Natural killer cell (primary cell): ENCODE data around the gene TCF4. TPM values are rescaled to one million over a fixed set of nuclear protein-coding genes. Genes with fewer than 3 reads are reported as not detected.

Experiments
- ATAC-seq, 3 donors: fragments of 150-1000 bp in 2 of 3; fragments of 200-7000 bp in 1 of 3; cut with Tn5 transposase; 1 replicate in 1 of 3; 2 replicates in 2 of 3; pipeline ENCODE4 v1.10.0; 2021; ENCODE audit warnings: mild to moderate bottlenecking in 2 of 3, moderate library complexity in 2 of 3
- DNase-seq, 2 donors: peaks; one replicate each; pipeline versions ENCODE4 v3.0.0 to v3.0.0-alpha.2; 2013 to 2021; ENCODE audit warnings: mixed read lengths in 1 of 2
- H3K27ac ChIP-seq: one replicate; pipeline ENCODE4 v1.5.1; 2013; ENCODE audit warnings: mild to moderate bottlenecking, low read length
- H3K27me3 ChIP-seq: one replicate; pipeline ENCODE4 v1.6.1; 2013; ENCODE audit warnings: low read length; ENCODE audit not compliant: control insufficient read depth, insufficient read depth
- H3K36me3 ChIP-seq: one replicate; pipeline ENCODE4 v1.6.1; 2013; ENCODE audit warnings: low read length; ENCODE audit not compliant: control insufficient read depth, insufficient read depth
- H3K4me1 ChIP-seq: one replicate; pipeline ENCODE4 v1.6.1; 2013; ENCODE audit warnings: low read length; ENCODE audit not compliant: control insufficient read depth, insufficient read depth
- H3K4me3 ChIP-seq: one replicate; pipeline ENCODE4 v1.5.1; 2013; ENCODE audit warnings: low read length
- H3K9me3 ChIP-seq: one replicate; pipeline ENCODE4 v1.6.1; 2013; ENCODE audit warnings: low read length; ENCODE audit not compliant: control insufficient read depth, insufficient read depth
- H3K27ac Mint-ChIP-seq, 2 donors: one replicate each; pipeline ENCODE4 v1.8.0; 2022; ENCODE audit warnings: mild to moderate bottlenecking in 2 of 2, mixed read lengths in 2 of 2, moderate library complexity in 1 of 2
- H3K27me3 Mint-ChIP-seq, 2 donors: one replicate each; pipeline ENCODE4 v1.8.0; 2022; ENCODE audit warnings: low read depth in 2 of 2, mixed read lengths in 2 of 2
- H3K36me3 Mint-ChIP-seq: one replicate; pipeline ENCODE4 v1.8.0; 2022; ENCODE audit warnings: mixed read lengths
- H3K4me1 Mint-ChIP-seq, 2 donors: one replicate each; pipeline ENCODE4 v1.8.0; 2022; ENCODE audit warnings: mixed read lengths in 2 of 2
- H3K4me3 Mint-ChIP-seq: one replicate; pipeline ENCODE4 v1.8.0; 2022; ENCODE audit warnings: mild to moderate bottlenecking, moderate library complexity, mixed read lengths
- H3K9me3 Mint-ChIP-seq, 2 donors: one replicate each; pipeline ENCODE4 v1.8.0; 2022; ENCODE audit warnings: mixed read lengths in 2 of 2
- WGBS: methylation state at CpG from one replicate; pipeline ENCODE4 v1.1.7; 2013; ENCODE audit warnings: missing lambda C conversion rate; ENCODE audit not compliant: insufficient coverage; 5-methylcytosine and 5-hydroxymethylcytosine counted together
- intact Hi-C: fragments of 100-400 bp; cut with micrococcal nuclease; formaldehyde crosslinking; loops from one replicate; pipeline ENCODE4 v1.14.2; 2022
- total RNA-seq, 4 donors: library from RNA; stranded (reverse); fragments of 120-200 nt in 1 of 4; gene quantifications; one replicate each; pipeline versions ENCODE4 v1.2.3 to v1.2.4, GENCODE V29; 2013 to 2022
- TF ChIP-seq, protein P1 (sequence below): fragments of 200-600 bp; IDR thresholded peaks from one replicate; pipeline ENCODE4 v1.8.0; 2022; ENCODE audit warnings: antibody characterized with exemption

TCF4 gene
- total RNA-seq, 3 donors from 2014 or later (not counting 1 experiment from before 2014, with no cell fraction given): 8.3 to 16.5 (median 9.0) TPM

DNA sequence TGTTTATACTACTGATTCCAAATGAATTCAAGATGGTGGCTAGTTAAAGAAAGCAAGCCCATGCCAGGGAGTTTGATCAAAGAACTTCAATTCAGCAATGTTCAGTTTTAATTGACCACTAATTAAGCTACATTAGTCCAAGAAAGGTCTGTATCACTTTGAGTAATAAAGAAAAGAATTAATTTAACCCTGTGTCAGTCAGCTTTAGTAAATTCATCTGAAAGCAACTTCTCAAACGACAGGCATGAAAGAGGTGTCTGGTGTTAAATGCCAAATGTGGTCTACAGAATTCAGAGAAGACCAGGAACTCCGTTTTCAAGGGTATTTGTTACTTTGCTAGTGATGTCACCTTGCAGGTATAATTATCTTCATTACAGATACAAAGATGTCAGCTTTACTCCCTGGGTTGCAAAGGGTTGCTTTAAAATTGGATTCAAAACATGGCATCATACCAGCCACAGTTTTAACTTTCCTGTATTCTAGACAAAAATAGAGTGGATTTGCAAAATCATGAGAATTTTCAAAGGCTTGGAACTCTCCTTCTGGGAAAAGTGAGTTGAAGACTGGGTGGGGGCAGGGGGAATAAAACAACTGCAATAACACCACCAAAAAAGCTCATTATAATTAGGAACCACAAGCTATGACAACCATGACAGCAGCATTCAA lies 281.5 kb downstream of the TCF4 start:
- intact Hi-C loops: no loop called here
- 43% methylated on average over 2 of the region's 2 CpGs for WGBS
- H3K4me1 Mint-ChIP-seq: peaks cover 16 to 17% of the 10 kb centered on the region in 2 donors

DNA sequence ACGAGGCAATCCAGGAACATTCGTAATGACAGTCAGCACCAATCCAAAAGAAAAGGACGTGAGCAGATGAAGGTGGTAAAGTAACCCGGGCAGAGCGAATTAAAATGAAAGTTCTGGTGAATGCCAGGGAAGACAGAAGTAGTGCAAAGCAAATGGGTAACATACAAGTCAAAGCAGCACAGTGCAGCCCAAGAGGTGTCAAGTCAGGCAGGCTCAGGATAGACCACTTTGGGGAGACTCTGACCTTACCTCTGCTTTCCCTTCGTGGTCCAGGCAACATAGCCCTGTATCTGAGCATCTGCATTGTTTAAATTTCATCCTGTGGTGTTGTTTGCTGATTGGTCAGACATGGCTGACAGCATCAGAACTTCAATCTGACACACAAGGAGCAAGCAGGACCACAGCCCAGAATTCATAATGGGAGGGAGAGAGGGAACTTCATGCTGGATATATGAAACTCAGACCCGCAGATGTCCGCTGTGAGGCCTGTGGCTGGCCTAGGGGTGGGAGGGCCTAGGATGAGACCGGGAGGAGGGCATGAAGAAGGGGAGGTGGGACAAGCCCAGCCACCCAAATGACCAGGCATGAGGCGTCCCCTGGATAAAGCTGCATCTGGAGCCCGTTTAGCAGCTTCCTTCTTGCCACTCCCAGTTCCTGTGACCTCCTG lies 285.7 kb downstream of the TCF4 start:
- H3K4me3 Mint-ChIP-seq: no peak overlapping the region
- H3K36me3 Mint-ChIP-seq: peaks cover 11% of the 10 kb centered on the region
- TF ChIP-seq, protein P1, sequence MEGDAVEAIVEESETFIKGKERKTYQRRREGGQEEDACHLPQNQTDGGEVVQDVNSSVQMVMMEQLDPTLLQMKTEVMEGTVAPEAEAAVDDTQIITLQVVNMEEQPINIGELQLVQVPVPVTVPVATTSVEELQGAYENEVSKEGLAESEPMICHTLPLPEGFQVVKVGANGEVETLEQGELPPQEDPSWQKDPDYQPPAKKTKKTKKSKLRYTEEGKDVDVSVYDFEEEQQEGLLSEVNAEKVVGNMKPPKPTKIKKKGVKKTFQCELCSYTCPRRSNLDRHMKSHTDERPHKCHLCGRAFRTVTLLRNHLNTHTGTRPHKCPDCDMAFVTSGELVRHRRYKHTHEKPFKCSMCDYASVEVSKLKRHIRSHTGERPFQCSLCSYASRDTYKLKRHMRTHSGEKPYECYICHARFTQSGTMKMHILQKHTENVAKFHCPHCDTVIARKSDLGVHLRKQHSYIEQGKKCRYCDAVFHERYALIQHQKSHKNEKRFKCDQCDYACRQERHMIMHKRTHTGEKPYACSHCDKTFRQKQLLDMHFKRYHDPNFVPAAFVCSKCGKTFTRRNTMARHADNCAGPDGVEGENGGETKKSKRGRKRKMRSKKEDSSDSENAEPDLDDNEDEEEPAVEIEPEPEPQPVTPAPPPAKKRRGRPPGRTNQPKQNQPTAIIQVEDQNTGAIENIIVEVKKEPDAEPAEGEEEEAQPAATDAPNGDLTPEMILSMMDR: no peak
- no peaks in the 10 kb centered on the region for H3K27me3 Mint-ChIP-seq
- Histone ChIP-seq H3K36me3 (no peaks in the 10 kb centered on the region), H3K9me3 (peaks cover 4% of the 10 kb centered on the region), H3K27ac (no peak overlapping the region), H3K27me3 (no peaks in the 10 kb centered on the region), H3K4me3 (no peak overlapping the region), H3K4me1 (no peaks in the 10 kb centered on the region)
- no peak overlapping the region for H3K27ac Mint-ChIP-seq
- 87% methylated on average over 11 of the region's 11 CpGs for WGBS
- H3K4me1 Mint-ChIP-seq: peaks cover 16 to 17% of the 10 kb centered on the region in 2 donors
- ATAC-seq (no peak), DNase-seq (no peak)
- intact Hi-C loops: no loop called here
- peaks cover 4 to 6% of the 10 kb centered on the region in 2 donors for H3K9me3 Mint-ChIP-seq

More for the DNA sequence above, 281.5 kb downstream of the TCF4 start:
- Histone ChIP-seq H3K4me3 (no peak overlapping the region), H3K36me3 (no peaks in the 10 kb centered on the region), H3K9me3 (peaks cover 4% of the 10 kb centered on the region), H3K27ac (no peak overlapping the region), H3K4me1 (no peaks in the 10 kb centered on the region), H3K27me3 (no peaks in the 10 kb centered on the region)
- Mint-ChIP-seq H3K9me3 (peaks cover 4 to 6% of the 10 kb centered on the region in 2 donors), H3K36me3 (peaks cover 11% of the 10 kb centered on the region), H3K4me3 (no peak overlapping the region), H3K27ac (no peak overlapping the region), H3K27me3 (no peaks in the 10 kb centered on the region)
- TF ChIP-seq, protein P1: no peak
- no peak for DNase-seq
- ATAC-seq: no peak

DNA sequence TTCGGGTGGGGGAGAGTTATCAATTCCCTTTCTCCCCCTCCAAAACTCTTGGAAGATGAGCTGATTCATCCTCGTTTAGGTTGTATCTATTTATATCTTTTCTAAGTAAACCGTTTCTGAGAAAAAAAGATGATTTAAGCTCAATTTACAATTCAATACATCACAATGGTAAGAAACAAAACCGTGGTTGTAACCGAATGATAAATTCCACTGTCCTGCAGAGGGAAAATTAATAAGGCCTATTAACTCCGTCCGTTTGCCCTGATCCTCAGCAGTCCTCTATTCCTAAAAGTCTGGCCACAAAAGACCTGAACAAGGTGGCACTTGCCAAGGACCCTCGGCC lies 286.2 kb downstream of the TCF4 start:
- TF ChIP-seq, protein P1: no peak
- H3K27ac ChIP-seq: no peak overlapping the region
- no peak overlapping the region for H3K4me3 ChIP-seq
- Mint-ChIP-seq H3K27ac (no peak overlapping the region), H3K4me1 (peaks cover 16 to 17% of the 10 kb centered on the region in 2 donors), H3K4me3 (no peak overlapping the region), H3K36me3 (peaks cover 11% of the 10 kb centered on the region), H3K9me3 (peaks cover 4 to 6% of the 10 kb centered on the region in 2 donors), H3K27me3 (no peaks in the 10 kb centered on the region)
- 89% methylated on average over 6 of the region's 8 CpGs for WGBS
- intact Hi-C loops: no loop called here
- DNase-seq (no peak), ATAC-seq (no peak)
- peaks cover 4% of the 10 kb centered on the region for H3K9me3 ChIP-seq
- H3K27me3 ChIP-seq: no peaks in the 10 kb centered on the region
- H3K36me3 ChIP-seq: no peaks in the 10 kb centered on the region
- no peaks in the 10 kb centered on the region for H3K4me1 ChIP-seq
